Smooth muscle cell (in vitro differentiated cells): ENCODE results near the gene GDF9. TPM values are rescaled to one million over a fixed set of nuclear protein-coding genes. Genes with fewer than 3 reads are reported as not detected.

Source experiments
- DNase-seq: peaks from one replicate; lab custom pipeline; 2025; ENCODE audit not compliant: unreplicated experiment; lab: John Stamatoyannopoulos, UW
- H2AFZ ChIP-seq: fragments of 200-600 bp; sonication (generic); 2 replicates; pipeline ENCODE4 v1.6.0; 2016; ENCODE audit warnings: antibody characterized with exemption, low read depth, mild to moderate bottlenecking
- H3F3A ChIP-seq: fragments of 200-600 bp; sonication (generic); 2 replicates; pipeline ENCODE4 v1.6.0; 2017; ENCODE audit warnings: antibody characterized with exemption, low read depth
- H3K27ac ChIP-seq: fragments of 200-600 bp; sonication (generic); 2 replicates; pipeline ENCODE4 v1.5.1; 2016; ENCODE audit warnings: low read depth, mild to moderate bottlenecking
- H3K27me3 ChIP-seq: fragments of 200-600 bp; sonication (generic); 2 replicates; pipeline ENCODE4 v1.6.1; 2016; ENCODE audit warnings: low read depth, mild to moderate bottlenecking
- H3K36me3 ChIP-seq: fragments of 200-600 bp; sonication (generic); 2 replicates; pipeline ENCODE4 v1.5.1; 2016; ENCODE audit warnings: low read depth
- H3K4me1 ChIP-seq: fragments of 200-600 bp; sonication (generic); 2 replicates; pipeline ENCODE4 v1.5.1; 2016; ENCODE audit warnings: low read depth
- H3K4me2 ChIP-seq: fragments of 200-600 bp; sonication (generic); 2 replicates; pipeline ENCODE4 v1.6.0; 2016; ENCODE audit warnings: mild to moderate bottlenecking
- H3K4me3 ChIP-seq: fragments of 200-600 bp; sonication (generic); 2 replicates; pipeline ENCODE4 v1.5.1; 2016; ENCODE audit warnings: mild to moderate bottlenecking
- H3K79me2 ChIP-seq: fragments of 200-600 bp; sonication (generic); 2 replicates; pipeline ENCODE4 v1.6.0; 2016; ENCODE audit warnings: low read depth, mild to moderate bottlenecking
- H3K9ac ChIP-seq: fragments of 200-600 bp; sonication (generic); 2 replicates; pipeline ENCODE4 v1.6.0; 2016; ENCODE audit warnings: low read depth
- H3K9me3 ChIP-seq: fragments of 200-600 bp; sonication (generic); replicated peaks from 2 replicates; pipeline ENCODE4 v1.5.1; 2016; ENCODE audit warnings: low read depth
- H4K20me1 ChIP-seq: fragments of 200-600 bp; sonication (generic); 2 replicates; pipeline ENCODE4 v1.6.0; 2016; ENCODE audit warnings: low read depth
- WGBS: methylation state at CpG from one replicate; pipeline ENCODE4 v1.1.7; 2016; ENCODE audit warnings: low lambda C conversion rate; 5-methylcytosine and 5-hydroxymethylcytosine counted together
- polyA plus RNA-seq: library from polyadenylated mRNA; unstranded; fragments of >200 nt; fragmentation: Nextera tagmentation; extraction: Ambion mirVana; gene quantifications from 2 replicates; pipeline ENCODE4 v1.2.1, GENCODE V29; 2016
- total RNA-seq: library from RNA; depleted of rRNA; stranded (reverse); fragments of >200 nt; gene quantifications from 2 replicates; pipeline ENCODE4 v1.2.3, GENCODE V29; 2014
- TF ChIP-seq, protein P1 (sequence below): fragments of 200-600 bp; sonication (generic); IDR thresholded peaks from 2 replicates; pipeline ENCODE4 v1.5.1; 2017; ENCODE audit warnings: borderline replicate concordance, mild to moderate bottlenecking, antibody characterized with exemption; ENCODE audit not compliant: insufficient read depth, poor library complexity, severe bottlenecking

Gene GDF9
- total and polyA plus RNA-seq, 2 experiments from 2014 or later = 0.46 to 1.9 TPM

- H4K20me1 ChIP-seq = peaks cover 98% of the 10 kb centered on the region
- H3K4me3 ChIP-seq = no peak overlapping the region
- H3F3A ChIP-seq = peaks cover 16% of the 10 kb centered on the region
- H3K79me2 ChIP-seq = peaks cover 93% of the 10 kb centered on the region
- H2AFZ ChIP-seq = no peak overlapping the region
- no peak for DNase-seq
- no peaks in the 10 kb centered on the region for H3K27me3 ChIP-seq
- no peak overlapping the region for H3K4me2 ChIP-seq
- TF ChIP-seq, protein P1, sequence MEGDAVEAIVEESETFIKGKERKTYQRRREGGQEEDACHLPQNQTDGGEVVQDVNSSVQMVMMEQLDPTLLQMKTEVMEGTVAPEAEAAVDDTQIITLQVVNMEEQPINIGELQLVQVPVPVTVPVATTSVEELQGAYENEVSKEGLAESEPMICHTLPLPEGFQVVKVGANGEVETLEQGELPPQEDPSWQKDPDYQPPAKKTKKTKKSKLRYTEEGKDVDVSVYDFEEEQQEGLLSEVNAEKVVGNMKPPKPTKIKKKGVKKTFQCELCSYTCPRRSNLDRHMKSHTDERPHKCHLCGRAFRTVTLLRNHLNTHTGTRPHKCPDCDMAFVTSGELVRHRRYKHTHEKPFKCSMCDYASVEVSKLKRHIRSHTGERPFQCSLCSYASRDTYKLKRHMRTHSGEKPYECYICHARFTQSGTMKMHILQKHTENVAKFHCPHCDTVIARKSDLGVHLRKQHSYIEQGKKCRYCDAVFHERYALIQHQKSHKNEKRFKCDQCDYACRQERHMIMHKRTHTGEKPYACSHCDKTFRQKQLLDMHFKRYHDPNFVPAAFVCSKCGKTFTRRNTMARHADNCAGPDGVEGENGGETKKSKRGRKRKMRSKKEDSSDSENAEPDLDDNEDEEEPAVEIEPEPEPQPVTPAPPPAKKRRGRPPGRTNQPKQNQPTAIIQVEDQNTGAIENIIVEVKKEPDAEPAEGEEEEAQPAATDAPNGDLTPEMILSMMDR = no peak
- no peak overlapping the region for H3K27ac ChIP-seq
- no peak overlapping the region for H3K9ac ChIP-seq
- peaks cover 14% of the 10 kb centered on the region for H3K36me3 ChIP-seq
- no peaks in the 10 kb centered on the region for H3K9me3 ChIP-seq
- whole genome bisulfite sequencing = 95% methylated on average over 2 of the region's 2 CpGs
- no peaks in the 10 kb centered on the region for H3K4me1 ChIP-seq
These were observed 40.9 kb upstream of the GDF9 start for GRCh38 chr5:132907161-132907560.

DNA sequence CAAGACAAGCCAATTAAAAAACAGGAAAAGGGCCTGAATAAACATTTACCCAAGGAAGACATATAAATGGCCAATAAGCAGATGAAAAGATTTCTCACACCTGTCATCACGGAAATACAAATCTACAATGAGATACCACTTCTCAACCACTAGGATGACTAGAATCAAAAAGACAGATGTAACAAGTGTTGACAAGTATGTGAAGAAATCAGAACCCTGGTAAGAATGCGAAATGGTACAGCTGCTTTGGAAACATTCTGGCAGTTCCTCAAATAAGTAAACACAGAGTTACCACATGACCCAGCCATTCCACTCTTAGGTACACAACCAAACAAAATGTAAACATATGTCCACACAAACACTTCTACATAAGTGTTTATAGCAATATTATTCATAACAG is 39.7 kb upstream of the GDF9 start:
- Histone ChIP-seq H3K4me3 (no peak overlapping the region), H3K9ac (no peak overlapping the region), H3K79me2 (peaks cover 90% of the 10 kb centered on the region), H3F3A (peaks cover 9% of the 10 kb centered on the region), H3K9me3 (no peaks in the 10 kb centered on the region), H3K36me3 (peaks cover 15% of the 10 kb centered on the region), H2AFZ (no peak overlapping the region), H3K27ac (no peak overlapping the region), H4K20me1 (peaks cover 98% of the 10 kb centered on the region), H3K4me1 (no peaks in the 10 kb centered on the region), H3K27me3 (no peaks in the 10 kb centered on the region), H3K4me2 (no peak overlapping the region)
- no peak for DNase-seq
- WGBS = 91% methylated on average over 2 of the region's 2 CpGs
- TF ChIP-seq, protein P1 = no peak

GRCh38 chr5:132901730-132902129 is 35.5 kb upstream of the GDF9 start:
- DNase-seq = no peak
- no peaks in the 10 kb centered on the region for H3K4me1 ChIP-seq

GRCh38 chr5:132901036-132901435 is 34.8 kb upstream of the GDF9 start:
- Histone ChIP-seq H3K79me2 (peaks cover 68% of the 10 kb centered on the region), H3K27me3 (no peaks in the 10 kb centered on the region)

More at GRCh38 chr5:132901730-132902129, 35.5 kb upstream of the GDF9 start:
- H4K20me1 ChIP-seq = peaks cover 97% of the 10 kb centered on the region
- H3K4me3 ChIP-seq = no peak overlapping the region
- H3F3A ChIP-seq = peaks cover 5% of the 10 kb centered on the region
- H3K27ac ChIP-seq = no peak overlapping the region
- H3K36me3 ChIP-seq = peaks cover 22% of the 10 kb centered on the region
- WGBS = 96% methylated on average over 3 of the region's 3 CpGs
- no peak overlapping the region for H3K9ac ChIP-seq
- no peaks in the 10 kb centered on the region for H3K9me3 ChIP-seq
- H3K27me3 ChIP-seq = no peaks in the 10 kb centered on the region
- peaks cover 70% of the 10 kb centered on the region for H3K79me2 ChIP-seq
- TF ChIP-seq, protein P1 = no peak
- H3K4me2 ChIP-seq = no peak overlapping the region
- H2AFZ ChIP-seq = no peak overlapping the region

More at GRCh38 chr5:132901036-132901435, 34.8 kb upstream of the GDF9 start:
- Histone ChIP-seq H3K9me3 (no peaks in the 10 kb centered on the region), H3K4me3 (no peak overlapping the region), H3F3A (peaks cover 3% of the 10 kb centered on the region), H3K9ac (no peak overlapping the region), H4K20me1 (peaks cover 97% of the 10 kb centered on the region), H2AFZ (no peak overlapping the region), H3K4me2 (no peak overlapping the region), H3K4me1 (no peaks in the 10 kb centered on the region), H3K36me3 (peaks cover 27% of the 10 kb centered on the region), H3K27ac (no peak overlapping the region)
- no peak for DNase-seq
- WGBS = 96% methylated on average over 4 of the region's 4 CpGs
- TF ChIP-seq, protein P1 = no peak
